Measurements from ENCODE around the gene CYBA. TPM values are rescaled to one million over a fixed set of nuclear protein-coding genes. Genes with fewer than 3 reads are reported as not detected.
A peak's percentile ranks its signal among the peaks of the same experiment; 100 is the strongest.

Gene CYBA
- total and polyA plus RNA-seq, 2 of the 13 experiments (the other 11 are each of a cell fraction or from before 2014, with no cell fraction given), result 196 to 250 TPM

GRCh38 chr16:88662843-88663606, 12.2 kb upstream of the CYBA start, which contains the start of gene MVD (continued):
- no peak for TF ChIP-seq ZNF33A (CRISPR knock-in tag; IDR thresholded peaks at IDR 0.05; ENCODE audit: borderline replicate concordance)
- peak; percentile 86 for TF ChIP-seq CBFB (CRISPR knock-in tag; IDR thresholded peaks at IDR 0.05)
- peak; percentile 56 for TF ChIP-seq FOXA3 (CRISPR knock-in tag; IDR thresholded peaks at IDR 0.05)
- TF ChIP-seq IKZF5 (CRISPR knock-in tag; IDR thresholded peaks at IDR 0.05), result peak; percentile 73
- TF ChIP-seq MYC (CRISPR knock-in tag; IDR thresholded peaks at IDR 0.05; ENCODE audit: borderline replicate concordance), result peak; percentile 86
- TF ChIP-seq SATB2 (CRISPR knock-in tag; IDR thresholded peaks at IDR 0.05), result peak; percentile 47; the same call in 1 of the 2 replicates
- TF ChIP-seq PRDM15 (CRISPR knock-in tag; IDR thresholded peaks at IDR 0.05), result peak; percentile 8; the same call in 1 of the 2 replicates
- no peak for TF ChIP-seq HMGA1 (CRISPR knock-in tag; conservative IDR thresholded peaks at IDR 0.05)
- TF ChIP-seq ZNF10 (CRISPR knock-in tag; IDR thresholded peaks at IDR 0.05; ENCODE audit: borderline replicate concordance, low read depth), result no peak
- TF ChIP-seq GRHL1 (CRISPR knock-in tag; conservative IDR thresholded peaks at IDR 0.05), result no peak
- no peak; the same call in 1 of the 2 replicates for TF ChIP-seq NRL (CRISPR knock-in tag; IDR thresholded peaks at IDR 0.05; ENCODE audit: borderline replicate concordance)
- TF ChIP-seq ZHX2 (IDR thresholded peaks at IDR 0.05; ENCODE audit: low read depth), result peak; percentile 61; the same call in 1 of the 2 replicates
- no peak for TF ChIP-seq ZHX2 (CRISPR knock-in tag; IDR thresholded peaks at IDR 0.05; ENCODE audit: borderline replicate concordance)
- no peak for TF ChIP-seq ZNF891 (CRISPR knock-in tag; IDR thresholded peaks at IDR 0.05)
- peak; percentile 83; the same call in 1 of the 2 replicates for TF ChIP-seq ZNF816 (CRISPR knock-in tag; IDR thresholded peaks at IDR 0.05; ENCODE audit: borderline replicate concordance)
- TF ChIP-seq U2AF2 (IDR thresholded peaks at IDR 0.05; ENCODE audit: low read depth, low read length), result no peak
- TF ChIP-seq ZNF644 (CRISPR knock-in tag; IDR thresholded peaks at IDR 0.05; ENCODE audit: low read depth), result no peak
